Neural cell (in vitro differentiated cells): ENCODE results near the gene ADAP1.

ENCODE experiments used
- EZH2 ChIP-seq: fragments of 200-600, 300-800 bp; shearing (Covaris generic), sonication (generic); IDR thresholded peaks from 2 replicates; pipeline ENCODE4 v1.6.1; 2014; ENCODE audit warnings: antibody characterized with exemption, low read length, borderline replicate concordance, mild to moderate bottlenecking; ENCODE audit not compliant: insufficient read depth, poor library complexity, severe bottlenecking
- POLR2AphosphoS5 ChIP-seq: IDR thresholded peaks from 2 replicates; pipeline ENCODE4 v1.6.1; 2012
- SMC3 ChIP-seq: fragments of 450-650 bp; conservative IDR thresholded peaks from 2 replicates; pipeline ENCODE4 v1.6.1; 2014; ENCODE audit warnings: antibody characterized with exemption, mild to moderate bottlenecking, moderate library complexity; ENCODE audit not compliant: poor library complexity
- TAF1 ChIP-seq: IDR thresholded peaks from 2 replicates; pipeline ENCODE4 v1.6.1; 2012; ENCODE audit warnings: low read depth
- TF ChIP-seq, protein P1 (sequence below): fragments of 450-650 bp; IDR thresholded peaks from 2 replicates; pipeline ENCODE4 v1.5.1; 2014; ENCODE audit warnings: antibody characterized with exemption, mild to moderate bottlenecking, moderate library complexity; ENCODE audit not compliant: poor library complexity, severe bottlenecking

DNA sequence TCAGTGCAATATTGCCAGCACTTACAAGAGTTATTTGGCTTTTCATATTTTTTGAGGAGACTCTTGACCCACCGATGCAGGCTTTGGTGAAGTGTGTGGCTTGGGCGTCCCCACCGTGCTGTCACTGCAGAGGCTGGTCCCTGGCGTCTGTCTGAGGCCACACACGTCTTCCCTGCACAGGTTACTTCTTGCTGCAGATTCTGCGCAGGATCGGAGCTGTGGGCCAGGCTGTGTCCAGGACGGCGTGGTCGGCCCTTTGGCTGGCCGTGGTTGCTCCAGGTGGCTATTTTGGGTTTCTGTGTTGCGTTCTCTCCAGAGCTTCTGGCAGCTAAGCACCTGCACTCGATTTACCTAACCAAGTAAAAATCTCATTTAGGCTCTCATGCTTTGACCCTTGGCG lies 103.3 kb downstream of the ADAP1 start:
- TF ChIP-seq EZH2 (no peak), POLR2AphosphoS5 (no peak), TAF1 (no peak), SMC3 (no peak)
- TF ChIP-seq, protein P1, sequence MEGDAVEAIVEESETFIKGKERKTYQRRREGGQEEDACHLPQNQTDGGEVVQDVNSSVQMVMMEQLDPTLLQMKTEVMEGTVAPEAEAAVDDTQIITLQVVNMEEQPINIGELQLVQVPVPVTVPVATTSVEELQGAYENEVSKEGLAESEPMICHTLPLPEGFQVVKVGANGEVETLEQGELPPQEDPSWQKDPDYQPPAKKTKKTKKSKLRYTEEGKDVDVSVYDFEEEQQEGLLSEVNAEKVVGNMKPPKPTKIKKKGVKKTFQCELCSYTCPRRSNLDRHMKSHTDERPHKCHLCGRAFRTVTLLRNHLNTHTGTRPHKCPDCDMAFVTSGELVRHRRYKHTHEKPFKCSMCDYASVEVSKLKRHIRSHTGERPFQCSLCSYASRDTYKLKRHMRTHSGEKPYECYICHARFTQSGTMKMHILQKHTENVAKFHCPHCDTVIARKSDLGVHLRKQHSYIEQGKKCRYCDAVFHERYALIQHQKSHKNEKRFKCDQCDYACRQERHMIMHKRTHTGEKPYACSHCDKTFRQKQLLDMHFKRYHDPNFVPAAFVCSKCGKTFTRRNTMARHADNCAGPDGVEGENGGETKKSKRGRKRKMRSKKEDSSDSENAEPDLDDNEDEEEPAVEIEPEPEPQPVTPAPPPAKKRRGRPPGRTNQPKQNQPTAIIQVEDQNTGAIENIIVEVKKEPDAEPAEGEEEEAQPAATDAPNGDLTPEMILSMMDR = no peak
